Measurements from ENCODE around the gene ERICH6. TPM values are rescaled to one million over a fixed set of nuclear protein-coding genes. Genes with fewer than 3 reads are reported as not detected.

Gene ERICH6
- total RNA-seq, 1 donor from 2014 or later = not detected

GRCh38 chr3:150653110-150653561, 50.6 kb downstream of the ERICH6 start:
- no peak overlapping the region for H3K27ac ChIP-seq
- H3K4me3 ChIP-seq = no peak overlapping the region
- ATAC-seq = no peak
- intact Hi-C loops (cut with DNase I) = no loop called here
- H3K36me3 ChIP-seq = no peaks in the 10 kb centered on the region
- H3K4me1 ChIP-seq = no peaks in the 10 kb centered on the region
- no peaks in the 10 kb centered on the region for H3K27me3 ChIP-seq (ENCODE audit: low read depth)
- TF ChIP-seq CTCF (IDR thresholded peaks at IDR 0.05) = no peak
- no peaks in the 10 kb centered on the region for H3K9me3 ChIP-seq
- no peak for DNase-seq

GRCh38 chr3:150640256-150640655, 63.5 kb downstream of the ERICH6 start:
- no peak overlapping the region for H3K4me3 ChIP-seq
- H3K4me1 ChIP-seq = no peaks in the 10 kb centered on the region
- no peak for TF ChIP-seq CTCF (IDR thresholded peaks at IDR 0.05)
- DNase-seq (no peak), ATAC-seq (no peak)
- intact Hi-C loops (cut with DNase I) = no loop called here
- no peaks in the 10 kb centered on the region for H3K9me3 ChIP-seq
- H3K27ac ChIP-seq = no peak overlapping the region
- no peaks in the 10 kb centered on the region for H3K36me3 ChIP-seq
- H3K27me3 ChIP-seq (ENCODE audit: low read depth) = no peaks in the 10 kb centered on the region

- H3K9me3 ChIP-seq = no peaks in the 10 kb centered on the region
- DNase-seq (no peak), ATAC-seq (no peak)
- intact Hi-C loops (cut with DNase I) = no loop called here
- TF ChIP-seq CTCF (IDR thresholded peaks at IDR 0.05) = no peak
- H3K4me3 ChIP-seq = no peak overlapping the region
- no peaks in the 10 kb centered on the region for H3K27me3 ChIP-seq (ENCODE audit: low read depth)
- no peaks in the 10 kb centered on the region for H3K36me3 ChIP-seq
- no peaks in the 10 kb centered on the region for H3K4me1 ChIP-seq
- H3K27ac ChIP-seq = no peak overlapping the region
Observed at GRCh38 chr3:150639262-150639661, 64.5 kb downstream of the ERICH6 start.

- Histone ChIP-seq H3K4me3 (no peak overlapping the region), H3K36me3 (peaks cover 3% of the 10 kb centered on the region), H3K27ac (no peak overlapping the region), H3K4me1 (no peaks in the 10 kb centered on the region), H3K27me3 (ENCODE audit: low read depth) (no peaks in the 10 kb centered on the region), H3K9me3 (no peaks in the 10 kb centered on the region)
- no peak for DNase-seq
- no peak for TF ChIP-seq CTCF (IDR thresholded peaks at IDR 0.05)
- no peak for ATAC-seq
- intact Hi-C loops (cut with DNase I) = no loop called here
Observed at GRCh38 chr3:150636258-150636657, 67.5 kb downstream of the ERICH6 start.

- ATAC-seq (peak; percentile 50 to 54), DNase-seq (no peak)
- Histone ChIP-seq H3K36me3 (peaks cover 9% of the 10 kb centered on the region), H3K27ac (peak overlapping the region; percentile 14), H3K27me3 (ENCODE audit: low read depth) (no peaks in the 10 kb centered on the region), H3K9me3 (no peaks in the 10 kb centered on the region), H3K4me1 (no peaks in the 10 kb centered on the region), H3K4me3 (no peak overlapping the region)
- no peak for TF ChIP-seq CTCF (IDR thresholded peaks at IDR 0.05)
- intact Hi-C loops (cut with DNase I) = no loop called here
Observed at GRCh38 chr3:150635526-150635925, 68.2 kb downstream of the ERICH6 start.

- TF ChIP-seq CTCF (IDR thresholded peaks at IDR 0.05) = no peak
- Histone ChIP-seq H3K9me3 (no peaks in the 10 kb centered on the region), H3K27ac (peak overlapping the region; percentile 14), H3K4me1 (no peaks in the 10 kb centered on the region), H3K36me3 (peaks cover 10% of the 10 kb centered on the region), H3K27me3 (ENCODE audit: low read depth) (no peaks in the 10 kb centered on the region), H3K4me3 (no peak overlapping the region)
- intact Hi-C loops (cut with DNase I) = no loop called here
- no peak for DNase-seq
- ATAC-seq = peak in 1 of 2 donors; percentile 19
Observed at GRCh38 chr3:150635076-150635475, 68.6 kb downstream of the ERICH6 start.

All from lower lobe of right lung (tissue), 2 donors.